ENCODE data around the gene SLC25A27. TPM values are rescaled to one million over a fixed set of nuclear protein-coding genes. Genes with fewer than 3 reads are reported as not detected.

SLC25A27 gene
- polyA plus RNA-seq, 3 donors, result 0.34 to 1.7 TPM; not detected in 1

- no peak for TF ChIP-seq CTCF (IDR thresholded peaks at IDR 0.05)
- peaks cover 0 to 3% (median 2%) of the 10 kb centered on the region in 3 donors for H3K27me3 Mint-ChIP-seq (ENCODE audit: low read depth in 3 of 3)
- no peak overlapping the region for H3K4me2 ChIP-seq (replicated peaks; ENCODE audit: extremely low read depth, low read length, poor library complexity, severe bottlenecking)
Observed at GRCh38 chr6:46638650-46639049, 14.1 kb upstream of the SLC25A27 start.

GRCh38 chr6:46642928-46643751 is 9.6 kb upstream of the SLC25A27 start:
- no peak overlapping the region for H2AFZ ChIP-seq (ENCODE audit: insufficient read depth, low read depth, low read length, poor library complexity, severe bottlenecking)
- Mint-ChIP-seq H3K9me3 (peaks cover 0 to 1% (median 0%) of the 10 kb centered on the region in 7 donors), H3K4me3 (no peak overlapping the region), H3K27ac (peak overlapping the region in 1 of 7 donors; percentile 51), H3K36me3 (no peaks in the 10 kb centered on the region), H3K27me3 (ENCODE audit: low read depth in 3 of 3) (peaks cover 0 to 3% (median 0%) of the 10 kb centered on the region in 3 donors), H3K4me1 (no peaks in the 10 kb centered on the region)
- intact Hi-C loops (cut with micrococcal nuclease), result no loop called here
- H4K20me1 ChIP-seq (ENCODE audit: insufficient read depth, low read length), result no peaks in the 10 kb centered on the region
- no peak overlapping the region for H3K9ac ChIP-seq (ENCODE audit: insufficient read depth, low read length, poor library complexity, severe bottlenecking)
- H3K27ac ChIP-seq (ENCODE audit: low read depth in 1 of 2, low read length in 2 of 2), result no peak overlapping the region
- no peak overlapping the region for H3K4me2 ChIP-seq (replicated peaks; ENCODE audit: extremely low read depth, low read length, poor library complexity, severe bottlenecking)
- no peaks in the 10 kb centered on the region for H3K4me1 ChIP-seq (ENCODE audit: control insufficient read depth in 1 of 2, insufficient read depth in 2 of 2, low read length in 2 of 2)
- DNase-seq, result no peak
- H3K4me3 ChIP-seq (replicated peaks in 1 of 3; ENCODE audit: low read depth in 2 of 3, low read length in 3 of 3), result no peak overlapping the region
- no peaks in the 10 kb centered on the region for H3K36me3 ChIP-seq (replicated peaks in 1 of 2; ENCODE audit: control insufficient read depth in 1 of 2, insufficient read depth in 2 of 2, low read length in 2 of 2)
- H3K9me3 ChIP-seq (replicated peaks in 1 of 2; ENCODE audit: control insufficient read depth in 1 of 2, insufficient read depth in 1 of 2, low read length in 2 of 2), result no peaks in the 10 kb centered on the region
- 92% methylated on average over 3 of the region's 4 CpGs for WGBS (ENCODE audit: insufficient coverage)
- H3K79me2 ChIP-seq (ENCODE audit: insufficient read depth, low read length), result no peaks in the 10 kb centered on the region
- H3K27me3 ChIP-seq (ENCODE audit: control insufficient read depth in 2 of 2, insufficient read depth in 2 of 2, low read length in 2 of 2), result peaks cover 0 to 3% of the 10 kb centered on the region in 2 donors
- TF ChIP-seq CTCF (IDR thresholded peaks at IDR 0.05), result no peak

More at GRCh38 chr6:46638650-46639049, 14.1 kb upstream of the SLC25A27 start:
- H3K4me1 Mint-ChIP-seq, result no peaks in the 10 kb centered on the region
- H3K27ac Mint-ChIP-seq, result no peak overlapping the region
- WGBS (ENCODE audit: insufficient coverage), result 89% methylated on average over 2 of the region's 2 CpGs
- no peak overlapping the region for H3K4me3 Mint-ChIP-seq
- Histone ChIP-seq H3K27ac (ENCODE audit: low read depth in 1 of 2, low read length in 2 of 2) (no peak overlapping the region), H3K27me3 (ENCODE audit: control insufficient read depth in 2 of 2, insufficient read depth in 2 of 2, low read length in 2 of 2) (no peaks in the 10 kb centered on the region), H3K4me1 (ENCODE audit: control insufficient read depth in 1 of 2, insufficient read depth in 2 of 2, low read length in 2 of 2) (no peaks in the 10 kb centered on the region), H2AFZ (ENCODE audit: insufficient read depth, low read depth, low read length, poor library complexity, severe bottlenecking) (no peak overlapping the region), H3K36me3 (replicated peaks in 1 of 2; ENCODE audit: control insufficient read depth in 1 of 2, insufficient read depth in 2 of 2, low read length in 2 of 2) (no peaks in the 10 kb centered on the region), H3K9ac (ENCODE audit: insufficient read depth, low read length, poor library complexity, severe bottlenecking) (no peak overlapping the region), H3K79me2 (ENCODE audit: insufficient read depth, low read length) (no peaks in the 10 kb centered on the region), H4K20me1 (ENCODE audit: insufficient read depth, low read length) (no peaks in the 10 kb centered on the region), H3K4me3 (replicated peaks in 1 of 3; ENCODE audit: low read depth in 2 of 3, low read length in 3 of 3) (no peak overlapping the region), H3K9me3 (replicated peaks in 1 of 2; ENCODE audit: control insufficient read depth in 1 of 2, insufficient read depth in 1 of 2, low read length in 2 of 2) (no peaks in the 10 kb centered on the region)
- intact Hi-C loops (cut with micrococcal nuclease), result no loop called here
- no peaks in the 10 kb centered on the region for H3K9me3 Mint-ChIP-seq
- H3K36me3 Mint-ChIP-seq, result no peaks in the 10 kb centered on the region
- no peak for DNase-seq

Measured in CD14-positive monocyte (primary cell).